Measurements from ENCODE around the gene CMTM1.

DNA sequence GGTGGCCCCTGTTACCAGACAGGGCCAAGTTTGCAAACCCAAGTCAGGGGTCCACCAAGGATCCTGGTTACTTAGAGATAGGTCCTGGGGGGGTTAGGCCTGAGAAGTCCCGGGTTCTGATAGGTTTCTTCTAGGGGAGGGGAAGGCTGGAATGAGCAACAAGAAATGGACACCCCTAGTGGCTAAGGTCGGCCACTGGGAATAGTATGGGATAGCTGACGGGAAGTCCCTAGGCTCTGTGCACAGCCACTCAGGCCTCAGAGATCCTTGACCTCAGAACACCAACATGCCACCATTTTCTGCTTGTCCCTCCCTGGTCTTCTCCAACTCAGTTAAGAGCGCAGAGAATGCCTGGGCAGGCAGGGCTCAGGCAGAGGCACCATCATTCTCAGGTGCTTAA, 29.7 kb upstream of the CMTM1 start:
- TF ChIP-seq, protein P1, sequence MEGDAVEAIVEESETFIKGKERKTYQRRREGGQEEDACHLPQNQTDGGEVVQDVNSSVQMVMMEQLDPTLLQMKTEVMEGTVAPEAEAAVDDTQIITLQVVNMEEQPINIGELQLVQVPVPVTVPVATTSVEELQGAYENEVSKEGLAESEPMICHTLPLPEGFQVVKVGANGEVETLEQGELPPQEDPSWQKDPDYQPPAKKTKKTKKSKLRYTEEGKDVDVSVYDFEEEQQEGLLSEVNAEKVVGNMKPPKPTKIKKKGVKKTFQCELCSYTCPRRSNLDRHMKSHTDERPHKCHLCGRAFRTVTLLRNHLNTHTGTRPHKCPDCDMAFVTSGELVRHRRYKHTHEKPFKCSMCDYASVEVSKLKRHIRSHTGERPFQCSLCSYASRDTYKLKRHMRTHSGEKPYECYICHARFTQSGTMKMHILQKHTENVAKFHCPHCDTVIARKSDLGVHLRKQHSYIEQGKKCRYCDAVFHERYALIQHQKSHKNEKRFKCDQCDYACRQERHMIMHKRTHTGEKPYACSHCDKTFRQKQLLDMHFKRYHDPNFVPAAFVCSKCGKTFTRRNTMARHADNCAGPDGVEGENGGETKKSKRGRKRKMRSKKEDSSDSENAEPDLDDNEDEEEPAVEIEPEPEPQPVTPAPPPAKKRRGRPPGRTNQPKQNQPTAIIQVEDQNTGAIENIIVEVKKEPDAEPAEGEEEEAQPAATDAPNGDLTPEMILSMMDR (optimal IDR thresholded peaks at IDR 0.05 in 1 of 3, IDR thresholded peaks at IDR 0.05 in 1 of 3, conservative IDR thresholded peaks at IDR 0.05 in 1 of 3; ENCODE audit: extremely low read depth in 1 of 3, insufficient read depth in 2 of 3, low read length in 3 of 3), result no peak
- TF ChIP-seq EZH2 (IDR thresholded peaks at IDR 0.05; ENCODE audit: low read length), result no peak
